GM12875 (cell line): ENCODE measurements around the gene HYCC1.

Experiments used
- H3K4me3 ChIP-seq: one replicate; pipeline ENCODE4 v1.5.1; 2011; ENCODE audit warnings: low read depth, low read length, control low read depth
- TF ChIP-seq, protein P1 (sequence below): IDR thresholded peaks from 2 replicates; pipeline ENCODE4 v1.5.1; 2011; ENCODE audit warnings: low read depth, mild to moderate bottlenecking, control low read depth, inconsistent platforms, low read length, moderate library complexity, borderline replicate concordance; ENCODE audit not compliant: insufficient read depth

Gene HYCC1

DNA sequence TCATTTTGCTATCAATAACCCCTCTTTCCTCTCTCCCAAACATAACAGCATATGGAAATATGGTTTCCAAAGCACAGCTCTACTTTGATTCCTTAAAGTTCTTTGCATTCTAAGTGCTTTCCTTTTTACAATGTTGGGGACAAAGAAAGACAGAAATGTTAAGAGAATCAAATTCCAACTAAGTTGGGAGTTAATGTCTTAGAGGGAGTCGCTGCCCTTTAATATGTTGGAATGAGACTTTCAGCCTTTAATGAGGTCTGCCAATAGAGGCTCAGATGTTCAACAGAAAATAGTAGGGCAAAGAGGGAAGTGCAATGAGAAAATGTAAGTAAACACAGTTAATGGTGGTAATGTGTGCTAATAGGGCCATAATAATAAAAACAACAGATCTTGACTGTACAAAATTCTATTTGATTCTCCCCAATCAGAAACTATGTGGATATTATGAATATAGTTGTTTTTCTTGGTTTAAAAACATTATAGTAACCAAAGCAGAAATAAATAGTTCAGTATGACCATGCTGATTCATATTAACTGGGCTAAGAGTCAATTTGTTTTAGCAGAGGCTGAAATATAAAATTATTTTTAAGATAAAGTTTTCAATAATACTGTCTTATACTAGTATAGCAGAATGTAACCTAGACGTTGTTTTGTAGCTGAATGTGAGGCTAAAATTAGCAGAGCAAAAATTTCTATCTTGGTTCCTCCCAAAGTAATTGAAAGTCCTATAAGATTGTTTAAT is 10.3 kb downstream of the HYCC1 start:
- H3K4me3 ChIP-seq: no peak overlapping the region
- TF ChIP-seq, protein P1, sequence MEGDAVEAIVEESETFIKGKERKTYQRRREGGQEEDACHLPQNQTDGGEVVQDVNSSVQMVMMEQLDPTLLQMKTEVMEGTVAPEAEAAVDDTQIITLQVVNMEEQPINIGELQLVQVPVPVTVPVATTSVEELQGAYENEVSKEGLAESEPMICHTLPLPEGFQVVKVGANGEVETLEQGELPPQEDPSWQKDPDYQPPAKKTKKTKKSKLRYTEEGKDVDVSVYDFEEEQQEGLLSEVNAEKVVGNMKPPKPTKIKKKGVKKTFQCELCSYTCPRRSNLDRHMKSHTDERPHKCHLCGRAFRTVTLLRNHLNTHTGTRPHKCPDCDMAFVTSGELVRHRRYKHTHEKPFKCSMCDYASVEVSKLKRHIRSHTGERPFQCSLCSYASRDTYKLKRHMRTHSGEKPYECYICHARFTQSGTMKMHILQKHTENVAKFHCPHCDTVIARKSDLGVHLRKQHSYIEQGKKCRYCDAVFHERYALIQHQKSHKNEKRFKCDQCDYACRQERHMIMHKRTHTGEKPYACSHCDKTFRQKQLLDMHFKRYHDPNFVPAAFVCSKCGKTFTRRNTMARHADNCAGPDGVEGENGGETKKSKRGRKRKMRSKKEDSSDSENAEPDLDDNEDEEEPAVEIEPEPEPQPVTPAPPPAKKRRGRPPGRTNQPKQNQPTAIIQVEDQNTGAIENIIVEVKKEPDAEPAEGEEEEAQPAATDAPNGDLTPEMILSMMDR: no peak

DNA sequence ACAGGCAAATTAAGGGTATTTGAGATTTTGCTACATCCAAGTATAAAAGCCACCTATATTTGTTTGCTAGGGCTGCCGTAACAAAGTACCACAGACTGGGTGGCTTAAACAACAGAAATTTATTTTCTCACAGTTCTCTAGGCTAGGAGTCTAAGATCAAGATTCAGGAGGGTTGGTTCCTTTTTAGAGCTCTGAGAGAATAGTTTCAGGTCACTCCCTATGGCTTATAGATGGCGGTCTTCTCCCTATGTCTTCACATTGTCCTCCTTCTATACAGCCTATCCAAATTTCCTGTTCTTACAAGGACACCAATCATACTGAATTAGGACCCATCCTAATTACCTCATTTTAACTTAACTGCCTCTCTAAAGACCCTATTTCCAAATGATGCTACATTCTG is 11.2 kb downstream of the HYCC1 start:
- no peak overlapping the region for H3K4me3 ChIP-seq
- TF ChIP-seq, protein P1: no peak

DNA sequence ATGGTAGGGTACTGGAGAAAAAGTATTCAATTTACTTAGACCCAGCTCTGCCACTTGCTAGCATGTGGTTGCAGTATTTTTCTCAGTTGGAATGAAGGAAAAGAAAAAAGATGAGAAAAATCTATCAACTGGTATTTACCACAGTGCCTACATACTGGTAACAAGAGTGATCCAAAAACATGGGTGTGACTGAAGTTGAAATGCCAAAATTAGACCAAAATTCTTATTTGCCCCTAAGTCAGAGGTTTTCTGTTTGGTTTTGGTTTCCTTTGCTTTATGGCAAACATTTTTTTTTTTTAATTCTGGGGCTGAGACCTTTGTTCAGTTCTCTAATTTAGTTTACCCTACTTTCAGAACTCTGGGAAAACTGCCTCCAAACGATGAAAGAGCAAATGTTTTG is 12.3 kb downstream of the HYCC1 start:
- TF ChIP-seq, protein P1: no peak
- no peak overlapping the region for H3K4me3 ChIP-seq

DNA sequence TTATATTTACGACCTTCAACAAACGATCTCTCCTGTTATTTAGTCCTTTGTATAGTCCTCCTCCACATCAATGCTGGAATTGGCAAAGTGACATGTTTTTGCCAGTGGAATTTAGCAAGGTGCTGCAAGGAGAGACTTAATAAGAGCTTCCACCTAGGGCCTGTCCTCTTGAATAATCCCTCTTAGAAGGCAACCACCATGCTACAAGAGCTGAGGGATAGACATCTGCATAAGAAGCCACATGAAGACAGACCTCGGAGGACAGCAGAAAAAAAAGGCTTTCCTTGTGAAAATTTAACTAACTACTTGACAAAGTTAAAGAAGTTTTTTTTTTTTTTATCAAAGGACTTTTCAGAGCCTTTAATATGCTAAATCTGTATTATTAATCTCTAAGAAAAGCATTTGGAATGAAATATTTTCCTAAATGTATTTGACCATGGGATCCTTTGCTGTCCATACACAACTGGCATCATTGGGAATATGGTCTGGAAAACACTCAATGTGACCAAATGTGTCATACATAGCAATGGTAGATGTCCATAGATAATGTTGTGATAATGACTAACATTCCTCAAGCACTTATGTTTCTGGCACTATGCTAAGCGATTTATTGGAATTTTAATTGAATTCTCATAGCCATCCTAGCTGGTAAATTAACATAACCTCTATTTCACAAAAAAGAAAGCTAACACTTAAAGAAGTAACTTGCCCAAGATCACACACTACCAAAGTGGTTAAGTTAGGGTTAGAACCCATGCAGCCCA is 13.2 kb downstream of the HYCC1 start:
- TF ChIP-seq, protein P1: no peak
- no peak overlapping the region for H3K4me3 ChIP-seq

DNA sequence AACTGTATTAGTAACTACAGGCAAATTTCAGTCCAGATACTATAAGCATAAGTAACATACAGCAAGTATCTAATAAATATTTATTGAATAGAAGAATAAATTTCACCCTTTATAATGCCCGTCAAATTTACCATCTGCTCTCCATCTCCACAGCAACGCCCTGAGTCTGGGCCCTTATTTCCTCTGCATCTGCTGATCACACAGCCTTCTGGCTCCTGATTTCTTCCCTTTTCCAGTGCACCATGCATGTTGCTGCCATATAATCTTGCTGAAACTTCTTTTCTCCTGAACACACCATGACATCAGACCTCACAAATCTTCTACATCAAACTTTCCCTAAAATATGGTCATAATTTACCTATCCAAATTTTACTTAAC is 15.4 kb downstream of the HYCC1 start:
- TF ChIP-seq, protein P1: no peak
- no peak overlapping the region for H3K4me3 ChIP-seq

DNA sequence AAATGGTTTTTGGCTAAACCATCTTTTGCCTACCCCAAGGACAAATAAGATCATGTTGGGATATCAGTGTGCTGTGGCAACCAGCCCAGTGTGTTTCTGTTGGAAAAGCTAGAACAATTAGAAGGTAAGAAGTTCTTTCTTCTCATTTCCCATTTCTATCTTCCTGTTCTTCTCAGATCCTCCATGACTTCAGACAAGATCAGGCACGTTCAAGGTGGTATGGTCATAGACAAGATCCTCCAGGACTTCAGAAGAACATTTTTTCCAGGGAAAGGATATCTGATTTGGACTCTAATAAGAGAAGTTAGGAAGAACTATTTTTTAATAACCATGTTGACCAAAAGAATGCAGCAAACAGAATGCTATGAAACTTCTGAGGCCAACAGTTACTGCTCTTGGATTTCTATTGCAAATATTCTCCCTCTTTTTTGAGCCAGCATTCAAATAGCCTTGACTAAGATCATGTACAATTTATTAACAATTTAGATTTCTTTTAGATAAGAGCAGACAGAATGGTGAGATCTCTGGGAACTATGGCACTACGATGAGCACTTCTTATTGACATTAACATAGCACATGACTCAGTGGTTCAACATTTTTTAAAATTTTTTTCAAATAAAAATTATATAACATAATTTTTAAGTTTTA is 15.9 kb downstream of the HYCC1 start:
- TF ChIP-seq, protein P1: no peak
- no peak overlapping the region for H3K4me3 ChIP-seq

DNA sequence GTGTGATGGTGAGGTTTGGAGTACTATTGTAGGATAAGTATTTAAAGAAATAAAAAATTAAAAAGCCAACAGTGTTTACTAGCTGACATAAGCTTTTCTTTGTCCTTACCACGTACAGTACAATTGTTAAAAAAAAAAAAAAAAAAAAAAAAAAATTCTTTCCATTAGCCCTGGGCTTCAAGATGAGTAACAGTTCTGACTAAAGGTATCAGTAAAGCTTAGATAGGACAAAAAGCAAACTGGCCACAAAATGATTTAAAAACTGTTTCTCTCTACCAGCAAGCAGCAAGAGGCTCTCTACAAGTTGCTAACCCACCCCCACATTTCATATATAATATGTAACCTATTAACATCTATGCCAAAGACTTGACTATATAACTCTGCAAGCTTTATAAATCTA is 17.5 kb downstream of the HYCC1 start:
- TF ChIP-seq, protein P1: no peak
- no peak overlapping the region for H3K4me3 ChIP-seq
